Bronchial epithelial cell (primary cell): ENCODE data around the gene FGR. TPM values are rescaled to one million over a fixed set of nuclear protein-coding genes. Genes with fewer than 3 reads are reported as not detected.

Experiments used
- DNase-seq: peaks from one replicate; pipeline ENCODE4 v3.0.0-alpha.2; 2010; ENCODE audit warnings: low read depth
- FAIRE-seq: peaks from 2 replicates; lab custom pipeline; 2011; peaks lifted over from hg19 to GRCh38; lab: Jason Lieb, UNC
- H3K27me3 ChIP-seq: 2 replicates; pipeline ENCODE4 v1.5.1; 2011; ENCODE audit warnings: low read length; ENCODE audit not compliant: control insufficient read depth, insufficient read depth
- H3K36me3 ChIP-seq: 2 replicates; pipeline ENCODE4 v1.5.1; 2011; ENCODE audit warnings: low read length; ENCODE audit not compliant: control insufficient read depth, insufficient read depth
- H3K4me3 ChIP-seq: 2 replicates; pipeline ENCODE4 v1.5.1; 2011; ENCODE audit warnings: mild to moderate bottlenecking, low read depth, low read length, control low read depth
- total RNA-seq: library from RNA; depleted of rRNA; stranded (reverse); fragments of >200 nt; gene quantifications from 2 replicates; pipeline ENCODE4 v1.2.1, GENCODE V29; 2014
- TF ChIP-seq, protein P1 (sequence below): IDR thresholded peaks from 2 replicates; pipeline ENCODE4 v1.5.1; 2011; ENCODE audit warnings: mild to moderate bottlenecking, moderate library complexity, low read length, control low read depth, inconsistent platforms; ENCODE audit not compliant: insufficient read depth, severe bottlenecking

FGR gene
- total RNA-seq, 1 donor from 2014 or later: 1.1 TPM

DNA sequence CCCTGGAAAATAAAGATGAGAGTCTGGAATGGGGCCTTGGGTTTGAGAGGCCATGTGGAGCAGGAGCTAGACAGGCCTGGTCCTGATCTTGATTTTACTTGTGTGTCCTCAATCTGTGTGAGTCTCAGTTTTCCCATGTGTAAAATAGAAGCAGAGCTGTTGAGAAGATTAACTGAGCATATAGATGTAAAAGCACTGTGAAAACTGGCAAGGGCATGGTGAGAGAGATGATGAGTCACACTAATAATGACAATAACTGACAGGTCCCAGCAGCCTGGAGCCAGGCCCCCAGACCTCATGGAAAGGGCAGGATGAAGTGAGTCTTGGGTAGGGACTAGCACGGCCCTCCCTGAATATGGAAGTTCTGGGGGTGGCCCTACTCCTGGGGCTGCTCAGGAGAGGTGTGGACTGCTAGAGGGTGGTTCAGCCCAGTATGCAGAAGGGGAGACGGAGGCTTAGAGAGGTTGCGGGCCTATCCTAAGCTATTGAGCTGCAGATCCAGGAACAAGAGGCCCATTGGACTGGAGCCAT, 28.2 kb downstream of the FGR start:
- peaks cover 2% of the 10 kb centered on the region for H3K27me3 ChIP-seq
- no peak for FAIRE-seq
- no peak overlapping the region for H3K4me3 ChIP-seq
- H3K36me3 ChIP-seq: no peaks in the 10 kb centered on the region
- peak; percentile 47 for DNase-seq
- TF ChIP-seq, protein P1, sequence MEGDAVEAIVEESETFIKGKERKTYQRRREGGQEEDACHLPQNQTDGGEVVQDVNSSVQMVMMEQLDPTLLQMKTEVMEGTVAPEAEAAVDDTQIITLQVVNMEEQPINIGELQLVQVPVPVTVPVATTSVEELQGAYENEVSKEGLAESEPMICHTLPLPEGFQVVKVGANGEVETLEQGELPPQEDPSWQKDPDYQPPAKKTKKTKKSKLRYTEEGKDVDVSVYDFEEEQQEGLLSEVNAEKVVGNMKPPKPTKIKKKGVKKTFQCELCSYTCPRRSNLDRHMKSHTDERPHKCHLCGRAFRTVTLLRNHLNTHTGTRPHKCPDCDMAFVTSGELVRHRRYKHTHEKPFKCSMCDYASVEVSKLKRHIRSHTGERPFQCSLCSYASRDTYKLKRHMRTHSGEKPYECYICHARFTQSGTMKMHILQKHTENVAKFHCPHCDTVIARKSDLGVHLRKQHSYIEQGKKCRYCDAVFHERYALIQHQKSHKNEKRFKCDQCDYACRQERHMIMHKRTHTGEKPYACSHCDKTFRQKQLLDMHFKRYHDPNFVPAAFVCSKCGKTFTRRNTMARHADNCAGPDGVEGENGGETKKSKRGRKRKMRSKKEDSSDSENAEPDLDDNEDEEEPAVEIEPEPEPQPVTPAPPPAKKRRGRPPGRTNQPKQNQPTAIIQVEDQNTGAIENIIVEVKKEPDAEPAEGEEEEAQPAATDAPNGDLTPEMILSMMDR: no peak

DNA sequence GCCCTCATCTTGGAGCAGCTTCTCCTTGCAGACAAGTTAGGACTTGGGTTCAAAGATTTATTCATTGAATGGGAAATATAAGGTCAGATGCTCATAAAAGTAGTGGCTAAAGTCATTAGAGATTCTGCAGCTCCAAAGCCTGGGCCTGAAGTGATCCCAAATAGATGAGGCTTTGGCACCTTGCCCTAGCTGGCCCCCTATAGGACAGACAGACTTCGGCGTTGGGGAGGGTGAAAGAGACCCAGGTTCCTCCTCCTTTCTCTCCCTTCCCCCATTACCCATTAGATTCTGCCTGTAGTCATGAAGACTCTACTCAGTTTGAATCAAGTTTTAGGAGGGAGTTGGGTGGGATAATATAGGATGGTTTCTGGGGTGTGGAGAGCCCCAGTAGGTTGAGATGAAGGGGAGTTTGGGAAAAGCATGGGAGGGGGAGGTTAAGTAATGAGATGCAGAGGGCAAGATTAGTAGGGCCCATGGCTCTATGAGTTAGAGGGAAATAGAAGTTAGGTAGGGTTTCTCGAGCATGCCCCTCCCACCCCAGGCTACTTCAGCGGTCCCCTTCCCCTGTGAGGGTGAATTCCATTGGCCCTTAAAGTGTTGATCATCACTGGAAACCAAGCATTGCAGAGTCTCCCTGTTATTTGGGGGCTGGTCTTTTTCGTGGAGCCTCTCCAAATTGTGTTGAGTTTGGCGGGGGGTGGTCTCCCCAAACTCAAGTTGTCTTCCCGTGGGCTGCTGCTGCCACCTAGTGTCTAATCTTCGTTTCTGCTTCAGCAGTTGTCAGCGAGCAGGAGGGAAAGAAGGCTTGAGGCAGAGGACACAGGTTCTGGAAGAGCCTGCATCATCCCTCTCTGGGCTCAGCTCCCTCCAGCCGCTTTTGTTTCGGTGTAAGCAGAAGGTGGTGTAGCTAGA, 28.9 kb downstream of the FGR start:
- DNase-seq (peak; percentile 36), FAIRE-seq (no peak)
- Histone ChIP-seq H3K4me3 (no peak overlapping the region), H3K36me3 (peaks cover 1% of the 10 kb centered on the region), H3K27me3 (peaks cover 2% of the 10 kb centered on the region)
- TF ChIP-seq, protein P1: peak; percentile 89

DNA sequence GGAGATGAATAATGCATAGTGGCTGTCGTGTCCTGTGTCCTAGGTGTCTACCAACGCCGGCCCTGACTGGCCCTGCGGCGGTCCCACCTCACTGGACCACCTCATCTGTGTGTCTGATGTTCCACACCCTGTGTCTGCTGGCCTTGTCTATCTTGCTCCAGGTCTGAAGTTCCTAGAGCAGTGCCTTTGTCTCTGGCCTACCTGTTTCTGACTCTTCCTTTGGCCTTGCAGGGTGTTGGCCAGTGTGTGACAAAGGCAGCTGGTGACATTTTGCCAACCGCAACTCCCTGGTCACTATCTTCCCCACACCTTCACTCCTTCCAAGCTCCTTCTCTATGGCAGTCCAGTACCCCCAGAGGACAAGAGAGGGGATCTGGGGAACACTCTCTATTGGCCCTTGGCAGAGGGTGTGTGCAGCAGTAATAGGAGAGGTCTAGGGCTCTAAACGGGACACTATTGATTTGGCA, 29.7 kb downstream of the FGR start:
- TF ChIP-seq, protein P1: no peak
- Histone ChIP-seq H3K36me3 (peaks cover 1% of the 10 kb centered on the region), H3K27me3 (no peaks in the 10 kb centered on the region), H3K4me3 (no peak overlapping the region)
- FAIRE-seq: no peak
- DNase-seq: no peak

DNA sequence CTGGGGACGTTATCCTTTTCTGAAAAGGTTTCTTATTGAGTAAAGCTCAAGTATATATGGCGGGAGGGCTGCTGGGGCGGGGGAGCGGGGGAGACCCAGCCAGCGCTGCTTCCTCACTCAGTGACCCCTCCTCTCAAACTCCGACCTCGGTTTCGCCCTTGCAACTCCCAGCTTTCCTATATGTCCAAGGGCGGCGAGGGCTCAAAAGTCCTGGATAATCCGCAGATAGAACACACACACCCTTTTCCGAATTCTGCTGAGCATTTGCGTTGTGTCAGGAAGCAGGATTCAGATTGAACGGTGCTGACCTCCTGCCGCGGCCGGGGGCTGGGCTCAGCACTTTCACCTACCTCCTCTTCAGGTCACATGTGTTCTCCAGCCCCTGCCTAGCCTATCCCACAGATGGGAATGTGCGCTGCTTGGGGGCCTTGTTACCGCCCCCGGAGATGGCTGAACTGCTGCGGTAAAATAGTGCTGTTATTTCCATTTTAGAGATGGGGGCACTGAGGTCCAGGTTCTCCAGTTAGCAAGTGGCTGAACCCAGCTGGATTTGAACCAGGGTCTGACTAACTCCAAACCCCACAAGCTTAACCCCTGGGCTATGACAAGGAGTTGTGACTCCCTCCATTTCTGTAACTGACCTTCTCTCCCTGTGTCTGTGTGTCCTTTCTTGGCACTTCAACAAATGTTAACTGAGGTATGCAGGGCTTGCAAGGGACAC, 30.2 kb downstream of the FGR start:
- Histone ChIP-seq H3K36me3 (peaks cover 4% of the 10 kb centered on the region), H3K4me3 (peak overlapping the region; percentile 76), H3K27me3 (no peaks in the 10 kb centered on the region)
- TF ChIP-seq, protein P1: no peak
- DNase-seq: no peak
- peak; percentile 7 for FAIRE-seq

DNA sequence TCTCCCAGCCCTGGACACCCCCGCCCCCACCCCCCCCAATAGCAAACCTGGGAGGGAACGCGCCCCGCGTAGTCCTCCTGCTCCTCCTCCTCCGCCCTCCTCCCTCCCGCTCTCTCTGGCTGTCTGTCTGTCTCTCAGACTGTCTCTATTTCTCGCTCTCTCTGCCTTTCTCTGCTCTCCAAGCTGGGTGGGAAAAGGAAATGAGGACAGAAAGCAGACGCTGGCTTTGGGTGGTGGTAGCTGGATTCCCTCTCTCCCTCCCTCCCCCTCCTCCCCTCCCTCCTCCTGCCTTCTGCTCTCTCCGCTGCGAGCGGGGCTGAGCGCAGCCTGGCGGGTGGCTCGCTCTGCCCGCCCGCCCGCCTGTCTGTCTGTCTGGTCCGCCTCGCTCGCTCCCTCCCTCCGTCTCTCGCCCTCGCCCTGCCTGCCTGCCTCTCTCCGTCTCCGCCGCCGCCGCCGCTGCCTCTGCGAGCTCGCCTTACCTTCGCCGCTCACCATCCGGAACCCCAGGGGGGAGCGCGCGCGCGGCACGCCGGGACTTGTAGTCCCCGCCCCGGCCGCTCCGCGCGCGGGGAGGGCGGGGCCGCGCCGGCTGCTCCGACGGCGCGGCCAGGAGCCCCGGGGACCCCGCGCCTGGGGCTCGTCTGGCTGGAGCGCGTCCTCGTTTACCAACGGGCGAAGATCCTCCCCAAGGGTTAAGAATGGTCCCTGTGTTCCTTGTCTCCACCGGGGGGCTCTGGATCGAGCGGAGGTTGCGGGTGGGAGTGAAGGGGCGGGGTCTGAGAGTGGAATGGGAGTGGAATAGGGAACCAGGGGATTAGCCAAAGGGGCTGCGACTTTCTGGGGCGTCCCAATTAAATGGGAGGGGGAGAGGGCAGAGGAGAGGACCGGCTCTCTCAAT, 31.1 kb downstream of the FGR start, which contains the start of gene AHDC1:
Gene AHDC1, minus strand, starts transcription at position 464 of the 898 bp plus-strand sequence. CDS start 52,029 bp downstream, outside the sequence.
- FAIRE-seq (no peak), DNase-seq (peak; percentile 67)
- peak within 1 kb of the TSS; percentile 76 for H3K4me3 ChIP-seq
- no peaks in the 10 kb centered on the region for H3K27me3 ChIP-seq
- peaks cover 4% of the 10 kb centered on the region for H3K36me3 ChIP-seq
- TF ChIP-seq, protein P1: no peak
